ENCODE data around the gene COL5A2. TPM values are rescaled to one million over a fixed set of nuclear protein-coding genes. Genes with fewer than 3 reads are reported as not detected.

COL5A2 gene
- total and polyA plus RNA-seq, 10 of the 15 experiments (the other 5 are each of a cell fraction or from before 2014, with no cell fraction given) = 0.04 to 0.85 (median 0.39) TPM

GRCh38 chr2:189131991-189132390 lies 47.6 kb downstream of the COL5A2 start:
- TF ChIP-seq REST (IDR thresholded peaks at IDR 0.05; ENCODE audit: low read depth, low read length) (no peak), NKRF (conservative IDR thresholded peaks at IDR 0.05) (no peak), HCFC1 (IDR thresholded peaks at IDR 0.05; ENCODE audit: low read length) (no peak), JUNB (IDR thresholded peaks at IDR 0.05) (no peak), MTA2 (IDR thresholded peaks at IDR 0.05; ENCODE audit: low read depth) (no peak), HDAC6 (IDR thresholded peaks at IDR 0.05; ENCODE audit: unreplicated experiment) (no peak), CREM (IDR thresholded peaks at IDR 0.05; ENCODE audit: low read depth) (no peak), EED (IDR thresholded peaks at IDR 0.05; ENCODE audit: low read depth) (no peak), BRCA1 (IDR thresholded peaks at IDR 0.05; ENCODE audit: low read depth, low read length) (no peak), CREB1 (IDR thresholded peaks at IDR 0.05; ENCODE audit: low read depth) (no peak), IKZF1 (conservative IDR thresholded peaks at IDR 0.05) (no peak), BCL11A (IDR thresholded peaks at IDR 0.05; ENCODE audit: low read depth, low read length) (no peak), POLR2AphosphoS5 (IDR thresholded peaks at IDR 0.05; ENCODE audit: low read length) (no peak), MYC (IDR thresholded peaks at IDR 0.05; ENCODE audit: insufficient read depth, insufficient read length, insufficient replicate concordance, low read length, severe bottlenecking) (no peak), RUNX3 (IDR thresholded peaks at IDR 0.05; ENCODE audit: low read length) (no peak), TARDBP (IDR thresholded peaks at IDR 0.05; ENCODE audit: borderline replicate concordance) (no peak), TCF12 (IDR thresholded peaks at IDR 0.05; ENCODE audit: low read depth, low read length) (no peak), ESRRA (IDR thresholded peaks at IDR 0.05; ENCODE audit: low read length) (no peak), RFX5 (IDR thresholded peaks at IDR 0.05; ENCODE audit: low read depth, low read length) (no peak)
- Histone ChIP-seq H3K4me2 (ENCODE audit: control insufficient read depth, insufficient read depth) (no peak overlapping the region), H3K27me3 (replicated peaks in 1 of 2; ENCODE audit: control insufficient read depth in 2 of 2, insufficient read depth in 2 of 2, low read length in 1 of 2) (no peaks in the 10 kb centered on the region), H3K79me2 (ENCODE audit: control insufficient read depth, insufficient read depth, low read length) (no peaks in the 10 kb centered on the region), H2AFZ (ENCODE audit: control insufficient read depth, low read depth, low read length) (no peak overlapping the region), H3K9ac (ENCODE audit: control insufficient read depth, insufficient read depth, low read length) (no peak overlapping the region), H3K36me3 (ENCODE audit: control insufficient read depth in 2 of 2, insufficient read depth in 2 of 2, low read length in 1 of 2) (no peaks in the 10 kb centered on the region), H4K20me1 (ENCODE audit: control insufficient read depth, insufficient read depth) (no peaks in the 10 kb centered on the region), H3K4me1 (ENCODE audit: control insufficient read depth, insufficient read depth, low read length) (no peaks in the 10 kb centered on the region), H3K9me3 (replicated peaks; ENCODE audit: control insufficient read depth, insufficient read depth, low read length) (no peaks in the 10 kb centered on the region), H3K4me3 (no peak overlapping the region), H3K27ac (ENCODE audit: control insufficient read depth, insufficient read depth) (no peak overlapping the region)
- ChIA-PET SMC1A (ENCODE audit: uncharacterized antibody, unreplicated experiment) (interaction anchor here (1.7 to 2.6 kb wide), 3 partner anchors 11 to 38 kb away, joined by 7 to 11 read pairs (median 8); no protein-coding TSS in a partner anchor), RAD21 (ENCODE audit: unreplicated experiment) (no interaction called here), CTCF (interaction anchor here (1.9 to 5.3 kb wide), 2 partner anchors 11 to 280 kb away, joined by 5 to 50 read pairs; no protein-coding TSS in a partner anchor), POLR2A (no interaction called here)
- ATAC-seq (no peak), FAIRE-seq (no peak), DNase-seq (ENCODE audit: low read depth, low spot score) (no peak)
- intact Hi-C loops (cut with micrococcal nuclease; ENCODE audit: unreplicated experiment) (no loop called here), in situ Hi-C loops (cut with MboI) (no loop called here)
- no TSS peak for BruUV-seq (replicated peaks)
- WGBS (ENCODE audit: insufficient coverage, insufficient replicate concordance, low lambda C conversion rate, missing lambda C conversion rate) = 16% methylated on average over 3 of the region's 3 CpGs

All from GM12878 (cell line).